Skeletal muscle tissue (tissue), 2 donors: Measurements from ENCODE around the gene PTS. TPM values are rescaled to one million over a fixed set of nuclear protein-coding genes. Genes with fewer than 3 reads are reported as not detected.

Source experiments
- small RNA-seq: library from RNA; depleted of rRNA; stranded (forward); fragments of <200 nt; gene quantifications from one replicate; pipeline ENCODE3, GENCODE V24; 2014
- total RNA-seq: library from RNA; depleted of rRNA; stranded (reverse); fragments of >200 nt; gene quantifications from one replicate; pipeline ENCODE4 v1.2.3, GENCODE V29; 2014

The PTS gene
- total RNA-seq, 1 donor from 2014 or later, result 13.0 TPM

Small RNA genes lying within 50 kb of the gene (small RNA-seq; reads per million reads assigned to genes)
- not detected for gene MRPS36P4

Other genes starting within 250 kb of the PTS start
- gene DLAT, start 201.0 kb upstream of the PTS start, total RNA-seq, result 37.6 TPM
- gene PIH1D2, start 152.4 kb upstream of the PTS start, total RNA-seq, result 1.6 TPM
- 16.7 TPM for gene NKAPD1, start 152.1 kb upstream of the PTS start, total RNA-seq
- gene TIMM8B, start 139.7 kb upstream of the PTS start, total RNA-seq, result 66.8 TPM
- gene SDHD, start 139.6 kb upstream of the PTS start, total RNA-seq, result 129 TPM
- 0.52 TPM for gene IL18, start 62.3 kb upstream of the PTS start, total RNA-seq
- 1.0 TPM for gene TEX12, start 59.1 kb upstream of the PTS start, total RNA-seq
- 9.4 TPM for gene BCO2, start 50.9 kb upstream of the PTS start, total RNA-seq
- gene PLET1, start 34.4 kb downstream of the PTS start, total RNA-seq, result not detected